Neural progenitor cell (in vitro differentiated cells): ENCODE measurements around the gene NHERF1. TPM values are rescaled to one million over a fixed set of nuclear protein-coding genes. Genes with fewer than 3 reads are reported as not detected.

ENCODE experiments used
- DNase-seq: peaks from one replicate; pipeline ENCODE4 v3.0.0-alpha.2; 2016; ENCODE audit warnings: low spot score
- H2AFZ ChIP-seq: fragments of 200-600 bp; sonication (generic); replicated peaks from 2 replicates; pipeline ENCODE4 v1.6.1; 2016; ENCODE audit warnings: antibody characterized with exemption
- H3F3A ChIP-seq: fragments of 200-600 bp; sonication (generic); 2 replicates; pipeline ENCODE4 v1.6.1; 2016; ENCODE audit warnings: antibody characterized with exemption, low read depth
- H3K27ac ChIP-seq: fragments of 200-600 bp; sonication (generic); 2 replicates; pipeline ENCODE4 v1.5.1; 2016; ENCODE audit warnings: mild to moderate bottlenecking
- H3K27me3 ChIP-seq: fragments of 200-600 bp; sonication (generic); 2 replicates; pipeline ENCODE4 v1.6.1; 2016; ENCODE audit warnings: mild to moderate bottlenecking, moderate library complexity
- H3K36me3 ChIP-seq: fragments of 200-600 bp; sonication (generic); 2 replicates; pipeline ENCODE4 v1.5.1; 2016
- H3K4me1 ChIP-seq: fragments of 200-600 bp; sonication (generic); 2 replicates; pipeline ENCODE4 v1.6.1; 2016; ENCODE audit warnings: mixed run types
- H3K4me2 ChIP-seq: fragments of 200-600 bp; sonication (generic); 2 replicates; pipeline ENCODE4 v1.6.1; 2016
- H3K4me3 ChIP-seq: fragments of 200-600 bp; sonication (generic); 2 replicates; pipeline ENCODE4 v1.5.1; 2016
- H3K79me2 ChIP-seq: fragments of 200-600 bp; sonication (generic); 2 replicates; pipeline ENCODE4 v1.6.1; 2016; ENCODE audit warnings: low read depth
- H3K9ac ChIP-seq: fragments of 200-600 bp; sonication (generic); 2 replicates; pipeline ENCODE4 v1.6.1; 2016
- H3K9me3 ChIP-seq: fragments of 200-600 bp; sonication (generic); 2 replicates; pipeline ENCODE4 v1.5.1; 2016; ENCODE audit warnings: low read depth
- H4K20me1 ChIP-seq: fragments of 200-600 bp; sonication (generic); 2 replicates; pipeline ENCODE4 v1.6.1; 2016; ENCODE audit warnings: low read depth
- H3K27ac Mint-ChIP-seq: 3 replicates; pipeline ENCODE4 v1.8.0; 2021; ENCODE audit warnings: mixed read lengths
- H3K27me3 Mint-ChIP-seq: 2 replicates; pipeline ENCODE4 v1.8.0; 2022; ENCODE audit warnings: low read depth, mild to moderate bottlenecking, inconsistent platforms, moderate library complexity, mixed read lengths; ENCODE audit not compliant: insufficient read depth
- H3K36me3 Mint-ChIP-seq: 3 replicates; pipeline ENCODE4 v1.8.0; 2021; ENCODE audit warnings: mixed read lengths
- H3K4me1 Mint-ChIP-seq: 3 replicates; pipeline ENCODE4 v1.8.0; 2021; ENCODE audit warnings: mixed read lengths
- H3K4me3 Mint-ChIP-seq: 3 replicates; pipeline ENCODE4 v1.8.0; 2021; ENCODE audit warnings: mild to moderate bottlenecking, moderate library complexity, mixed read lengths
- H3K9me3 Mint-ChIP-seq: 3 replicates; pipeline ENCODE4 v1.8.0; 2020; ENCODE audit warnings: mixed read lengths
- CTCF ChIP-seq: fragments of 200-600 bp; sonication (generic); IDR thresholded peaks from 2 replicates; pipeline ENCODE4 v1.5.1; 2017; ENCODE audit warnings: antibody characterized with exemption, mild to moderate bottlenecking
- EZH2 ChIP-seq: fragments of 200-600 bp; sonication (generic); IDR thresholded peaks from 2 replicates; pipeline ENCODE4 v1.6.1; 2017; ENCODE audit warnings: antibody characterized with exemption, mild to moderate bottlenecking, moderate library complexity
- EZH2phosphoT487 ChIP-seq: fragments of 200-600 bp; sonication (generic); IDR thresholded peaks from 2 replicates; pipeline ENCODE4 v1.6.1; 2017; ENCODE audit warnings: antibody characterized with exemption
- total RNA-seq: library from RNA; depleted of rRNA; stranded (reverse); fragments of >200 nt; gene quantifications from 2 replicates; pipeline ENCODE4 v1.2.3, GENCODE V29; 2015; ENCODE audit warnings: low replicate concordance

NHERF1 gene
- total RNA-seq, 1 donor from 2014 or later, result 27.1 TPM

GRCh38 chr17:74725111-74725510, 23.3 kb upstream of the NHERF1 start:
- no peak overlapping the region for H2AFZ ChIP-seq
- H3K4me3 ChIP-seq, result no peak overlapping the region
- H3K27me3 ChIP-seq, result peaks cover 14% of the 10 kb centered on the region
- no peaks in the 10 kb centered on the region for H3K36me3 Mint-ChIP-seq
- no peak for DNase-seq
- no peaks in the 10 kb centered on the region for H3K9me3 Mint-ChIP-seq
- no peak overlapping the region for H3K27ac Mint-ChIP-seq
- no peaks in the 10 kb centered on the region for H3K9me3 ChIP-seq
- no peaks in the 10 kb centered on the region for H3K36me3 ChIP-seq
- TF ChIP-seq EZH2 (no peak), EZH2phosphoT487 (no peak), CTCF (no peak)
- no peak overlapping the region for H3K9ac ChIP-seq
- no peaks in the 10 kb centered on the region for H3K79me2 ChIP-seq
- no peaks in the 10 kb centered on the region for H3K4me1 ChIP-seq
- no peak overlapping the region for H3K27ac ChIP-seq
- H3F3A ChIP-seq, result peaks cover 10% of the 10 kb centered on the region
- H3K4me1 Mint-ChIP-seq, result no peaks in the 10 kb centered on the region
- H3K27me3 Mint-ChIP-seq, result peaks cover 2% of the 10 kb centered on the region
- no peak overlapping the region for H3K4me2 ChIP-seq
- no peak overlapping the region for H3K4me3 Mint-ChIP-seq
- H4K20me1 ChIP-seq, result no peaks in the 10 kb centered on the region

- H3F3A ChIP-seq, result peaks cover 10% of the 10 kb centered on the region
- DNase-seq, result no peak
- no peaks in the 10 kb centered on the region for H3K4me1 ChIP-seq
- TF ChIP-seq EZH2 (no peak), CTCF (no peak), EZH2phosphoT487 (no peak)
- no peaks in the 10 kb centered on the region for H3K79me2 ChIP-seq
- H2AFZ ChIP-seq, result no peak overlapping the region
- peaks cover 2% of the 10 kb centered on the region for H3K27me3 Mint-ChIP-seq
- no peak overlapping the region for H3K27ac Mint-ChIP-seq
- no peak overlapping the region for H3K9ac ChIP-seq
- H3K9me3 ChIP-seq, result no peaks in the 10 kb centered on the region
- H3K27ac ChIP-seq, result no peak overlapping the region
- H3K4me2 ChIP-seq, result no peak overlapping the region
- no peaks in the 10 kb centered on the region for H3K36me3 Mint-ChIP-seq
- no peak overlapping the region for H3K4me3 ChIP-seq
- H3K9me3 Mint-ChIP-seq, result no peaks in the 10 kb centered on the region
- H3K4me3 Mint-ChIP-seq, result no peak overlapping the region
- H4K20me1 ChIP-seq, result no peaks in the 10 kb centered on the region
- H3K4me1 Mint-ChIP-seq, result no peaks in the 10 kb centered on the region
- no peaks in the 10 kb centered on the region for H3K36me3 ChIP-seq
- H3K27me3 ChIP-seq, result peaks cover under 1% of the 10 kb centered on the region
Measured at GRCh38 chr17:74728033-74728701, 20.3 kb upstream of the NHERF1 start.

GRCh38 chr17:74728702-74729075, 19.7 kb upstream of the NHERF1 start:
- H3K27ac Mint-ChIP-seq, result no peak overlapping the region
- Histone ChIP-seq H4K20me1 (no peaks in the 10 kb centered on the region), H3K9ac (no peak overlapping the region), H3K4me2 (no peak overlapping the region), H3K4me3 (no peak overlapping the region), H3F3A (peaks cover 10% of the 10 kb centered on the region), H3K36me3 (no peaks in the 10 kb centered on the region), H3K4me1 (no peaks in the 10 kb centered on the region), H3K9me3 (no peaks in the 10 kb centered on the region), H3K27me3 (peaks cover 1% of the 10 kb centered on the region), H2AFZ (no peak overlapping the region), H3K79me2 (no peaks in the 10 kb centered on the region), H3K27ac (no peak overlapping the region)
- no peak for TF ChIP-seq EZH2
- no peak for TF ChIP-seq CTCF
- no peak for TF ChIP-seq EZH2phosphoT487
- no peaks in the 10 kb centered on the region for H3K36me3 Mint-ChIP-seq
- no peak overlapping the region for H3K4me3 Mint-ChIP-seq
- H3K9me3 Mint-ChIP-seq, result no peaks in the 10 kb centered on the region
- no peaks in the 10 kb centered on the region for H3K4me1 Mint-ChIP-seq
- H3K27me3 Mint-ChIP-seq, result peaks cover 2% of the 10 kb centered on the region
- no peak for DNase-seq
